ENCODE results near the gene APOL2. TPM values are rescaled to one million over a fixed set of nuclear protein-coding genes. Genes with fewer than 3 reads are reported as not detected.

The APOL2 gene
- total RNA-seq, 2 experiments from 2014 or later: 62.4 TPM

DNA sequence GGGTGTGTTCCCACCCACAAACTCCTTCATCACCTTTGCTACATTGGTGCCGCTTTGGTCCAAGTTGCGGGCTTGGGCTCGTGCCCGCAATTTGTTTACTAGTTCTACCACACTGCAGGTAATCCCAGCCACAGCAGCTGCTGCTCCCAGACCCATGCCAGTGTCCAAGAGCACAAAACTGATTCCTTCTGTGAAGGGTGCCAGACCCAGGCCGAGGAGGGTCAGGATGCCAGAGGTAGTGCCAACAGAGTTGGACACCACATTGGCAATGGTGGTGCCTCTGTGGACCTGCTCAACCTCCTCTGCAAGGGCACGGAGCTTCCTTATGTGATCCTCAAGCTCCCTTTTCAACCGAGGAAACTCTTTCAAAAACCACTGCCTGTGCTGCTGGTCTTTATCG, 11.5 kb downstream of the APOL2 start:
- H3K36me3 Mint-ChIP-seq (ENCODE audit: low read depth): peaks cover 60% of the 10 kb centered on the region
- no peaks in the 10 kb centered on the region for H3K9me3 Mint-ChIP-seq (ENCODE audit: insufficient read depth)

GRCh38 chr22:36227396-36227795, 11.9 kb downstream of the APOL2 start:
- ATAC-seq (peak; percentile 51), DNase-seq (peak; percentile 57)
- peaks cover 57% of the 10 kb centered on the region for H3K36me3 Mint-ChIP-seq (ENCODE audit: low read depth)
- CTCF ChIA-PET: interaction anchor here (0.8 to 2.3 kb wide), 3 partner anchors 9 to 49 kb away, joined by 3 to 8 read pairs (median 4); partner anchors contain the start of gene APOL2
- peak overlapping the region; percentile 66 for H3K27ac Mint-ChIP-seq
- H3K4me3 Mint-ChIP-seq: no peak overlapping the region
- no peaks in the 10 kb centered on the region for H3K27me3 Mint-ChIP-seq (ENCODE audit: low read depth)
- POLR2A ChIA-PET: interaction anchor here (0.8 kb wide), 1 partner anchor 12 kb away, joined by 3 read pairs; no protein-coding TSS in a partner anchor
- H3K9me3 Mint-ChIP-seq (ENCODE audit: insufficient read depth): no peaks in the 10 kb centered on the region
- peaks cover 16% of the 10 kb centered on the region for H3K4me1 Mint-ChIP-seq (ENCODE audit: low read depth)

More for the DNA sequence above, 11.5 kb downstream of the APOL2 start:
- no peak overlapping the region for H3K4me3 Mint-ChIP-seq
- CTCF ChIA-PET: interaction anchor here (0.8 to 2.3 kb wide), 4 partner anchors 10 to 49 kb away, joined by 3 to 8 read pairs (median 4); partner anchors contain the start of gene APOL2
- H3K27ac Mint-ChIP-seq: no peak overlapping the region
- POLR2A ChIA-PET: interaction anchor here (0.8 kb wide), 1 partner anchor 12 kb away, joined by 3 read pairs; no protein-coding TSS in a partner anchor
- no peaks in the 10 kb centered on the region for H3K27me3 Mint-ChIP-seq (ENCODE audit: low read depth)
- DNase-seq (no peak), ATAC-seq (no peak)
- H3K4me1 Mint-ChIP-seq (ENCODE audit: low read depth): peaks cover 19% of the 10 kb centered on the region

GRCh38 chr22:36226189-36226588, 13.1 kb downstream of the APOL2 start:
- Mint-ChIP-seq H3K27ac (no peak overlapping the region), H3K4me1 (ENCODE audit: low read depth) (peaks cover 22% of the 10 kb centered on the region), H3K4me3 (no peak overlapping the region), H3K36me3 (ENCODE audit: low read depth) (peaks cover 46% of the 10 kb centered on the region), H3K27me3 (ENCODE audit: low read depth) (peaks cover 3% of the 10 kb centered on the region), H3K9me3 (ENCODE audit: insufficient read depth) (no peaks in the 10 kb centered on the region)
- ChIA-PET CTCF (interaction anchor here (1.3 kb wide), 1 partner anchor 31 kb away, joined by 3 read pairs; no protein-coding TSS in a partner anchor), POLR2A (interaction anchor here (0.6 kb wide), 1 partner anchor 291 kb away, joined by 3 read pairs; no protein-coding TSS in a partner anchor)
- ATAC-seq (no peak), DNase-seq (no peak)

DNA sequence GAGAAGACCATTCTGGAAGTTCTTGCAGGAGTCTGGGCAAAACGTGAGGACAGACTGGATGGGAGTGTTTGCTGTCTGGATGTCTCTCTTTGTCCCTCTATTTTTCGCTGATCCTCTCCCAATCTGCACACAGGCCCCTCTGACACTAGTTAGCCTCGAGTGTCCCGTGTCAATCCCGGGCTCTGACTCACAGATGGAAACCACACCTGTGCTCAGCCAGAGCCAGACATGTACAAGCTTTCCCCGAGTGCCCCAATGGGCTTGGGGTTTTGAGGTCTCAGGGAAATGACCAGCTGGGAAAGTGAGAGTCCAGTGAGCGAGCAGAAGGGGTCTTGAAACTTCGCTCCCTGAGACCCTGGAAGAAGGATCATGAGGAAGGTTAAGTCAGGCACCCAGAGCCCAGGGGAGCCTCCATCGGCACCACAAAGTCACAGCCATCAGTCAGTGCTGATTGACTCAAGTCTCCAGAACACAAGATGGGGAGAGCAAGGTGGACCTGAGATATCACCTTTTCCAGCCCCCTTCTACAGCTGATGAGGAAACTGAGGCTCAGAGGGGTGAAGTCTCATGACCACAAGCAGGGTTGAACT, 13.9 kb downstream of the APOL2 start:
- POLR2A ChIA-PET: no interaction called here
- ATAC-seq: no peak
- Mint-ChIP-seq H3K36me3 (ENCODE audit: low read depth) (peaks cover 39% of the 10 kb centered on the region), H3K27me3 (ENCODE audit: low read depth) (peaks cover 8% of the 10 kb centered on the region), H3K4me1 (ENCODE audit: low read depth) (peaks cover 23% of the 10 kb centered on the region), H3K4me3 (no peak overlapping the region), H3K27ac (no peak overlapping the region), H3K9me3 (ENCODE audit: insufficient read depth) (no peaks in the 10 kb centered on the region)
- DNase-seq: no peak
- CTCF ChIA-PET: no interaction called here

GRCh38 chr22:36224245-36224644, 15.1 kb downstream of the APOL2 start:
- Mint-ChIP-seq H3K4me3 (no peak overlapping the region), H3K4me1 (ENCODE audit: low read depth) (peaks cover 23% of the 10 kb centered on the region), H3K27me3 (ENCODE audit: low read depth) (peaks cover 11% of the 10 kb centered on the region), H3K27ac (no peak overlapping the region), H3K9me3 (ENCODE audit: insufficient read depth) (no peaks in the 10 kb centered on the region), H3K36me3 (ENCODE audit: low read depth) (peaks cover 29% of the 10 kb centered on the region)
- ChIA-PET POLR2A (no interaction called here), CTCF (no interaction called here)
- no peak for DNase-seq
- ATAC-seq: no peak

- peaks cover 23% of the 10 kb centered on the region for H3K36me3 Mint-ChIP-seq (ENCODE audit: low read depth)
- H3K9me3 Mint-ChIP-seq (ENCODE audit: insufficient read depth): no peaks in the 10 kb centered on the region
- peaks cover 23% of the 10 kb centered on the region for H3K4me1 Mint-ChIP-seq (ENCODE audit: low read depth)
- H3K27ac Mint-ChIP-seq: no peak overlapping the region
- ATAC-seq: no peak
- no peak overlapping the region for H3K4me3 Mint-ChIP-seq
- ChIA-PET CTCF (interaction anchor here (1.6 kb wide), 1 partner anchor 21 kb away, joined by 7 read pairs; the partner anchor contains the start of gene APOL4), POLR2A (no interaction called here)
- peaks cover 17% of the 10 kb centered on the region for H3K27me3 Mint-ChIP-seq (ENCODE audit: low read depth)
- no peak for DNase-seq
These were observed 15.8 kb downstream of the APOL2 start for GRCh38 chr22:36223504-36223903.

GRCh38 chr22:36222887-36223450, 16.4 kb downstream of the APOL2 start:
- Mint-ChIP-seq H3K27me3 (ENCODE audit: low read depth) (peaks cover 23% of the 10 kb centered on the region), H3K36me3 (ENCODE audit: low read depth) (peaks cover 18% of the 10 kb centered on the region), H3K4me3 (no peak overlapping the region), H3K4me1 (ENCODE audit: low read depth) (peaks cover 20% of the 10 kb centered on the region), H3K9me3 (ENCODE audit: insufficient read depth) (no peaks in the 10 kb centered on the region), H3K27ac (no peak overlapping the region)
- DNase-seq: no peak
- ChIA-PET CTCF (interaction anchor here (1.2 to 1.6 kb wide), 2 partner anchors 21 to 30 kb away, joined by 3 to 7 read pairs; partner anchors contain the start of gene APOL4), POLR2A (no interaction called here)
- no peak for ATAC-seq

DNA sequence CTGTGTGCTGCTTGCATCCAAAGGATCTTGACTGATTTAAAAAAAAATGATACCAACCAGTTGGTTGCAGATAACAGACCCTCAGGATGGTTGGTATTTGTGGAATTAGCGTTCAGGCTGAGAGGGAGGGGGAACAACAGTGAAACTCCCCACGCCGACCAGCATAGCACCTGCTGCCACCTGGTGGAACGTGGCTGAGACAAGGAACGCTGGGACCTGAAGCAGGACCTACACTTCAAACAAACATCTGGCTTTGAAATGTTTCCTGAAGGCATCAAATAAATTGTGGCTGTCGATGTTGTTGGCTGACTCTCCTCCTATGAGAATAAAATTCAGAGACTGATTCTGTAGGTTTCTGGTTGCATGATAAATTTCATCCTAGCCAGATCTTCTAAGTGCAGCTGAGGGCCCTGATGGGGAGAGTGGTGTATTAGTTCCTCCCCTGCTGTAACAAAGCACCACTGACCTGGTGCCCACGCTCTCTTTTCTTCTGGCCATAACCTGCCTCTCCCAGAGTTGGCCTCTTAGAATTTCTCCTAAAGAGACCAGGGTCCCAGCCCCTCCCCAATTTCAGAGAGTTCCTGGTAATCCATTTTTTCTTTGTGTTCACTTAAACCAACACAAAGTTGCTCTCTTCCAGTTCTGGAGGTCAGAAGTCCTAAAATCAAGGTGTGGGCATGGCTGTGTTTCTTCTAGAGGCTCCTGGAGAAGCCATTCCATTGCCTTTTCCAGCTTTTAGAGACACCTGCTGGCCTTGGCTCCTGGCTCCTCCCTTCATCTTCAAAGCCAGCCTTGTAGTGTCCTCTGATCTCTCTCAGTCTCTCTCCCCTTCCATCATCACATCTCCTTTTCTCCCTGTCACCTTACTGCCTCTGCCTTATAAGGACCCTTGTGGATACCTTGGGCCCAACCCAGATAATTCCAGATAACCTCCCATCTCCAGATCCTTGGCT, 17.3 kb downstream of the APOL2 start:
- no peak overlapping the region for H3K4me3 Mint-ChIP-seq
- H3K4me1 Mint-ChIP-seq (ENCODE audit: low read depth): peaks cover 12% of the 10 kb centered on the region
- H3K36me3 Mint-ChIP-seq (ENCODE audit: low read depth): peaks cover 10% of the 10 kb centered on the region
- ATAC-seq: peak; percentile 94
- no peaks in the 10 kb centered on the region for H3K9me3 Mint-ChIP-seq (ENCODE audit: insufficient read depth)
- DNase-seq: peak; percentile 73
- H3K27ac Mint-ChIP-seq: no peak overlapping the region
- CTCF ChIA-PET: interaction anchor here (0.6 to 2.3 kb wide), 14 partner anchors 10 to 248 kb away, joined by 3 to 16 read pairs (median 4); partner anchors contain the start of genes APOL2 and APOL4
- peaks cover 29% of the 10 kb centered on the region for H3K27me3 Mint-ChIP-seq (ENCODE audit: low read depth)
- POLR2A ChIA-PET: no interaction called here

DNA sequence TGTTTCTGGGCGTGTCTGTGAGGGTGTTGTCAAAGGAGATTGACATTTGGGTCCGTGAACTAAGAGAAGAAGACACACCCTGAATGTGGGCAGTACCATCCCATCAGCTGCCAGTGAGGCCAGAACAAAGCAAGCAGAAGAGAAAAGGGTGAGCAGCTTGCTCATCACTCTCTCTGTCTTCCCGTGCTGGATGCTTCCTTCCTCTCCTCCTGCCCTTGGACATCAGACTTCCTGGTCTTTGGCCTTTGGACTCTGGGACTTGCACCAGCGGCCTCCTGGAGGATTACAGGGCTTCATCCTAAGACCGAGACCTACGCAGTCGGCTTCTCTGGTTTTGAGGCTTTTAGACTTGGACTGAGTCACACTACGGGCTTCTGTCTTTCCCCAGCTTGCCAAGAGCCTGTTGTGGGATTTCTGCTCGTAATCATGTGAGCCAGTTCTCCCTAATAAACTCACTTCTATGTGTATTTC, 18.8 kb downstream of the APOL2 start:
- ATAC-seq: no peak
- Mint-ChIP-seq H3K4me1 (ENCODE audit: low read depth) (peaks cover 12% of the 10 kb centered on the region), H3K4me3 (no peak overlapping the region), H3K36me3 (ENCODE audit: low read depth) (peaks cover 2% of the 10 kb centered on the region), H3K27me3 (ENCODE audit: low read depth) (peaks cover 41% of the 10 kb centered on the region), H3K27ac (no peak overlapping the region), H3K9me3 (ENCODE audit: insufficient read depth) (no peaks in the 10 kb centered on the region)
- DNase-seq: no peak
- ChIA-PET POLR2A (no interaction called here), CTCF (interaction anchor here (0.7 to 2.3 kb wide), 8 partner anchors 9 to 155 kb away, joined by 3 to 16 read pairs (median 4); partner anchors contain the start of gene APOL2)

GRCh38 chr22:36218648-36219193, 20.6 kb downstream of the APOL2 start:
- Mint-ChIP-seq H3K9me3 (ENCODE audit: insufficient read depth) (no peaks in the 10 kb centered on the region), H3K4me3 (no peak overlapping the region), H3K27me3 (ENCODE audit: low read depth) (peaks cover 56% of the 10 kb centered on the region), H3K27ac (no peak overlapping the region), H3K4me1 (ENCODE audit: low read depth) (peaks cover 12% of the 10 kb centered on the region), H3K36me3 (ENCODE audit: low read depth) (no peaks in the 10 kb centered on the region)
- no peak for DNase-seq
- CTCF ChIA-PET: interaction anchor here (1.5 to 2.3 kb wide), 2 partner anchors 9 to 38 kb away, joined by 4 to 10 read pairs; no protein-coding TSS in a partner anchor
- POLR2A ChIA-PET: no interaction called here
- no peak for ATAC-seq

GRCh38 chr22:36215981-36216380, 23.3 kb downstream of the APOL2 start:
- CTCF ChIA-PET: interaction anchor here (1.2 to 3.1 kb wide), 4 partner anchors 20 to 62 kb away, joined by 3 to 12 read pairs (median 6); partner anchors contain the start of gene APOL2
- Mint-ChIP-seq H3K36me3 (ENCODE audit: low read depth) (no peaks in the 10 kb centered on the region), H3K9me3 (ENCODE audit: insufficient read depth) (no peaks in the 10 kb centered on the region), H3K27ac (no peak overlapping the region), H3K27me3 (ENCODE audit: low read depth) (peaks cover 67% of the 10 kb centered on the region), H3K4me3 (no peak overlapping the region), H3K4me1 (ENCODE audit: low read depth) (peaks cover 11% of the 10 kb centered on the region)
- POLR2A ChIA-PET: interaction anchor here (0.9 kb wide), 1 partner anchor 12 kb away, joined by 3 read pairs; no protein-coding TSS in a partner anchor
- DNase-seq (no peak), ATAC-seq (no peak)

Measured in activated CD8-positive, alpha-beta T cell treated with anti-CD3 and anti-CD28 coated beads, Interleukin-2, amount 10 ng/mL, durations not matched to agents 7 days and 5 days (primary cell).